SJCRH30 (cell line): ENCODE data around the gene PAPPA2. TPM values are rescaled to one million over a fixed set of nuclear protein-coding genes. Genes with fewer than 3 reads are reported as not detected.
A peak's percentile ranks its signal among the peaks of the same experiment; 100 is the strongest.

Source experiments
- DNase-seq, 2 experiments: peaks; one replicate each; pipeline ENCODE4 v3.0.0-alpha.2; 2015 to 2020
- H3K27ac ChIP-seq: fragments of 250-450 bp; sonication (Bioruptor Pico); 2 replicates; pipeline ENCODE4 v1.5.1; 2020; ENCODE audit warnings: mild to moderate bottlenecking, moderate library complexity
- H3K27me3 ChIP-seq: fragments of 250-450 bp; sonication (Bioruptor Pico); 2 replicates; pipeline ENCODE4 v1.5.1; 2020; ENCODE audit warnings: mild to moderate bottlenecking, moderate library complexity
- H3K36me3 ChIP-seq: fragments of 250-450 bp; sonication (Bioruptor Pico); 2 replicates; pipeline ENCODE4 v1.5.1; 2020; ENCODE audit warnings: mild to moderate bottlenecking, moderate library complexity
- H3K4me1 ChIP-seq: fragments of 250-450 bp; sonication (Bioruptor Pico); 2 replicates; pipeline ENCODE4 v1.5.1; 2020; ENCODE audit warnings: mild to moderate bottlenecking, moderate library complexity
- H3K4me3 ChIP-seq: fragments of 250-450 bp; sonication (Bioruptor Pico); 2 replicates; pipeline ENCODE4 v1.5.1; 2020; ENCODE audit warnings: mild to moderate bottlenecking, moderate library complexity
- H3K9me3 ChIP-seq: fragments of 250-450 bp; sonication (Bioruptor Pico); replicated peaks from 2 replicates; pipeline ENCODE4 v1.5.1; 2020; ENCODE audit warnings: mild to moderate bottlenecking, moderate library complexity
- total RNA-seq: library from RNA; depleted of rRNA; stranded (reverse); fragments of >200 nt; shearing (Covaris generic); gene quantifications from 2 replicates; pipeline ENCODE4 v1.2.3, GENCODE V29; 2014

PAPPA2 gene
- total RNA-seq, 1 experiment from 2014 or later: 0.04 TPM

DNA sequence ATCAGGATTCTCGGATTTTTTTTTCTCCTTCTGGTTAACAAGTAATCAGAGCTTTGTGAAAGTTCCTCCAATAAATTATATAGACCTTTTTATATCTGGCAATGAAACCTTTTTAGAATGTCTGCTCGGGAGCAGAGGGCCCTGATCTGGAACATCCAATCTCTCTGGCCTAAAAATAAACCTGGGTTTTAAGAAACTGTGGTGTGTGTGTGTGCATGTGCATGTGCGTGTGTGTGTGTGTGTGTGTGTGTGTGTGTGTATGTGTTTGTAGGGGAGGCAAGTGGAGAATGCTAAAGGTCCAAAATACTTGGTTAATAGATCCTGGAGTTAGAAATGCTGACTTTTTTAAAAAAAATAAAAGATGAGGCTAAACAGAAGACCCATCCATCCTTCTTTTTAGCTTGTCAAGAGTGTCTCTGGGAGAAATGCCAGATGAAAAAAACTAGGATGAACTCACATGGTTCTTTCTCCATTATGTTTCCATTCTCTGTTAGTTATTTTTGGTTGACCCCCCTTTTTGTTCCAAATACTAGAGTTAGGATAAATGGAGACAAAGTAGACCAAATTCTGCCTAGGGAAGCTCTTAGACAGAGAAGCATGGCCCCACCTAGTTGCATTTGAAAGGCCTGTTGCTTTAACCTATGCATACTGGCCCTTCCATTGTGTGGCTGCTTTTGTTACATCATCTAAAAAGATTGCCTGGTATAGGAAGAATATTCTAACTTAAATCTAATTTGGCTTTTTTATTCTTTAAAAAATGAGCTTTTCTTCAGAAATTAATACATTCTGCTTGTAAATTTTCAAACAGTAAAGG lies 175.9 kb downstream of the PAPPA2 start:
- Histone ChIP-seq H3K27ac (no peak overlapping the region), H3K9me3 (no peaks in the 10 kb centered on the region), H3K36me3 (no peaks in the 10 kb centered on the region), H3K4me3 (no peak overlapping the region), H3K4me1 (peaks cover 15% of the 10 kb centered on the region), H3K27me3 (no peaks in the 10 kb centered on the region)
- DNase-seq: no peak

- peak; percentile 55 to 84 for DNase-seq
- Histone ChIP-seq H3K4me3 (no peak overlapping the region), H3K27me3 (no peaks in the 10 kb centered on the region), H3K36me3 (no peaks in the 10 kb centered on the region), H3K4me1 (peaks cover 27% of the 10 kb centered on the region), H3K27ac (peak overlapping the region; percentile 0; the same call in 1 of the 2 replicates), H3K9me3 (no peaks in the 10 kb centered on the region)
These were observed 180.6 kb downstream of the PAPPA2 start for GRCh38 chr1:176643536-176643935.

DNA sequence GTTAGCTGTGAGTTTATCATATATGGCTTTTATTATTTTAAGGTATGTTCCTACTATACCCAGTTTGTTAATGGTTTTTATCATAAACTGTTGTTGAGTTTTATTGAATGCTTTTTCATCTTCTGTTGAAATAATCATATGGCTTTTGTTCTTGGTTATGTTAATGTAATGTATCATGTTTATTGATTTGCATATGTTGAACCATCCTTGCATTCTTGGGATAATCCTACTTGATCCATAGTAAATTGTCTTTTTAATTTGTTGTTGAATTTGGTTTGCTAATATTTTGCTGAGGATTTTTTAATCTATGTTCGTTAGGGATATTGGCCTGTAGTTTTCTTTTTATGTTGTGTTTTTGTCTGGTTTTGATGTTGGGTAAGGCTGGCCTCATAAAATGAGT lies 185.6 kb downstream of the PAPPA2 start:
- no peaks in the 10 kb centered on the region for H3K27me3 ChIP-seq
- H3K9me3 ChIP-seq: no peaks in the 10 kb centered on the region
- no peak overlapping the region for H3K4me3 ChIP-seq
- no peaks in the 10 kb centered on the region for H3K36me3 ChIP-seq
- peaks cover 16% of the 10 kb centered on the region for H3K4me1 ChIP-seq
- DNase-seq: no peak
- no peak overlapping the region for H3K27ac ChIP-seq

- Histone ChIP-seq H3K9me3 (no peaks in the 10 kb centered on the region), H3K4me1 (no peaks in the 10 kb centered on the region), H3K4me3 (no peak overlapping the region), H3K27ac (0 out of 2 replicates have a peak overlapping the region, but pooled peaks have one; percentile 14), H3K36me3 (no peaks in the 10 kb centered on the region), H3K27me3 (no peaks in the 10 kb centered on the region)
- DNase-seq: peak; percentile 9 to 34
These were observed 193.5 kb downstream of the PAPPA2 start for GRCh38 chr1:176656257-176656995.

DNA sequence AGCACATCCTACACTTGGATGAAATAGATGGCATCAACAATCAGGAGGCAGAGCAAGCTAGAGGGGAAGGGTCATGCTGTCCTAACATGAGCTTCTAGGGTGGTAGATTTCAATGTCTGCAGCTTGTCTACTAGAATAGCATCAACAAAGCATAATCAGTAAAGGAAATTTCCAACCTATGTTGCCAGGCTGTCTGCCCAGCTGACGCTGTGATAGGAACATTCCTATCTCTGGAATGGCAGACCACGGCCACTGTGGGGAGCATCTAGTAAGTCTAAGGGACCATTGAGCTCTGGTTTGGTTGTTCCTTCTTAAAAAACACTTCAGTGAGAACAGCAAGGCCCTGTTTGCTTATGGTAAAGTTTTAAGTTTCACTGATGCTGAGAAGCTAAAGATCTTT lies 206.8 kb downstream of the PAPPA2 start:
- H3K27me3 ChIP-seq: no peaks in the 10 kb centered on the region
- no peaks in the 10 kb centered on the region for H3K9me3 ChIP-seq
- no peak overlapping the region for H3K27ac ChIP-seq
- no peak overlapping the region for H3K4me3 ChIP-seq
- DNase-seq: no peak
- no peaks in the 10 kb centered on the region for H3K36me3 ChIP-seq
- no peaks in the 10 kb centered on the region for H3K4me1 ChIP-seq

GRCh38 chr1:176670853-176671252 lies 207.9 kb downstream of the PAPPA2 start:
- Histone ChIP-seq H3K27me3 (no peaks in the 10 kb centered on the region), H3K36me3 (no peaks in the 10 kb centered on the region), H3K4me3 (no peak overlapping the region), H3K9me3 (no peaks in the 10 kb centered on the region), H3K27ac (no peak overlapping the region), H3K4me1 (no peaks in the 10 kb centered on the region)
- DNase-seq: no peak

DNA sequence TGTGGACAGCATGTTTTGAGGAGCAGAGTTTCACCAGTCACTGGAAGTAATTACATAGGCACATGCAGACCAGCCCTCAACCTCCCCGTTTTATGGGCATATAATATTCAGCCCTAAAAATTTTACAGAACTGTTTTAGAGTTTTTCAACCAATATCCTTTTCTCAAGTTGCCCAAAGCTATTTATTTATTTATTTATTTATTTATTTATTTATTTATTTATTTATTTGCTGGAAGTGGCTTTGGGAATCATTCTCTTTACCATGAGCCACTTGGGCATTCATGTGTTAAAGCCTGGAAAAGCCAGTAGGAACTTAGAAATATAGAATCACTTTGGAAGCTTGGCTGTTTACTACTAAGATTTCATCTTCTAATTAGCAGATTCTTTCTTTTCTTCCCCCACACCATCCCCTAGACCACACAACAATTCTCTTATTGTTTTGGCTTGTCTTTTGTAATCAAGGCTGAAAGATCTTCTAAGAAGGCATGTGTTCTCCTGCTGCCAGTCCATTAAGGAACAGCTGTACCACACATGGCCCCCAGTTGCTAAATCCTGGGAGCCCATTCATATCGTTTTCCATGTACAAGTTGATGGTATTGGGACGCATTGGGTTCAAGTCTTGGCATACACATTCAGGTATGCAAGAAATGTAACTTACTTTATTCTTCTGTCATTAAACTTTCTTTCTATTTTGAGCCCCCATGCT lies 220.0 kb downstream of the PAPPA2 start:
- Histone ChIP-seq H3K36me3 (no peaks in the 10 kb centered on the region), H3K27ac (no peak overlapping the region), H3K9me3 (no peaks in the 10 kb centered on the region), H3K4me3 (no peak overlapping the region), H3K4me1 (no peaks in the 10 kb centered on the region), H3K27me3 (no peaks in the 10 kb centered on the region)
- peak in 1 of 2 experiments; percentile 14 for DNase-seq

DNA sequence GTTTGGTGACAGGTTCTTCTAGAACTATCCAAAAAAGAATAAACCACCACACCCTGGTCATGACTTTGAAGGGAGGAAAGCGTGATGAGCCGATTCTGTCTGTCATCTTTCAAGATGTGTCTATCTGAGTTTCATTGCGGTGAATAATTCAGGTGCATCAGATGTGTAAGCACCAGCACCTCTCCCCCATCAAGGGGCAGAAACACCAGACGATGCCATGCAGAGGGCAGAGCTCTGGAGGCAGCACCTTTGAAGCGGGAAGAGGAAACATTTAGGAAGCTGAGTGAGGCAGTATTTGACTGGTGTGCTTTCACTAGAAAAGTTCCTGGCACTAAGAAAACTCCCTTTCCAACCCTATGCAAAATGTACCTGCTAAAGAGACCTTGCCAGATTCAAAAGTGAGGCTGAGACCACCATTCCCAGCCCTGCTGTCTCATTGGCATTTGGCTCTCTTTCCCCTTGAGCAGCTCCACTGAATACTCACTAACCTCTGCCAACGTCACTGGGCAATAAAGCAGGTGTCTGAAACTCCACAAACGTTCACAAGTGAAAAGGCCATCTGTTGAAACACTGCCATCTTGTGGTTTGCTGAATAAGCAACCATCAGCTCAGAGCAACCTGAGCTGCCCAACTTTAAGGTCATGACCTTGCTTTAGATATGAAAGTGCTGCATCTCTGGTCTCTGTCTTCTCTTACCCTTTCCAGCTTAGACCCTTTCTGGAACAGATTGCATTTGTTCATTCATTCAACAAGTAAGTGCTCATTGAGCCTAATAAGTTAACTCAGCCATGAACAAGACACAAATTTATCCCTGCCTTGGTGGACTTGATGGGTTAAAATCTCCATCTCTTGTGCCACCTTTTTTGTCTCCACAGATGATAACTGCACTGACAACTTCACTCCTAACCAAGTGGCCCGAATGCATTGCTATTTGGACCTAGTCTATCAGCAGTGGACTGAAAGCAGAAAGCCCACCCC lies 228.6 kb downstream of the PAPPA2 start:
- Histone ChIP-seq H3K9me3 (no peaks in the 10 kb centered on the region), H3K27me3 (no peaks in the 10 kb centered on the region), H3K4me3 (no peak overlapping the region), H3K36me3 (no peaks in the 10 kb centered on the region), H3K27ac (no peak overlapping the region), H3K4me1 (no peaks in the 10 kb centered on the region)
- DNase-seq: peak; percentile 29 to 72

DNA sequence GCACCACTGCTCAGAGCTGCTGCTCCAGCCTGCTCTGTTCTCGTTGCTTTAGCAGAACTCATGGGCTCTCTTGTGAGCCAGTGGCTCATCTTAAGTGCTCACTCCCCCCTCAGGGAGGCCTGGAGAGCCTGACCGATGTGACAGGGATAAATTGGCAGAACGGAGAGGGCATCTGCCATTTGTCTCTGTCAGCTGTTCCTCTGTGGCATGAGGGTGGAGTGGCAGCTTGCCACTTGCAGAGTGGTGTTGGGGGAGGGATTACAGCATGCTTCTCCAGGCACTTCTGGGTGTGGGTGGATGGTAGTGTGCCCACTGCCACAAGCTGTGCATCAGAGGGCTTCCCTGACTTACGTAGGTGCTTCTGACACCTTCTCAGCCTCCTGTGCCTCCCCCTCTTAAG lies 229.5 kb downstream of the PAPPA2 start:
- no peaks in the 10 kb centered on the region for H3K9me3 ChIP-seq
- no peak overlapping the region for H3K27ac ChIP-seq
- no peaks in the 10 kb centered on the region for H3K27me3 ChIP-seq
- no peak for DNase-seq
- H3K36me3 ChIP-seq: no peaks in the 10 kb centered on the region
- H3K4me3 ChIP-seq: no peak overlapping the region
- H3K4me1 ChIP-seq: no peaks in the 10 kb centered on the region

- Histone ChIP-seq H3K4me3 (no peak overlapping the region), H3K27me3 (no peaks in the 10 kb centered on the region), H3K4me1 (no peaks in the 10 kb centered on the region), H3K9me3 (no peaks in the 10 kb centered on the region), H3K27ac (no peak overlapping the region), H3K36me3 (no peaks in the 10 kb centered on the region)
- DNase-seq: no peak
These were observed 230.2 kb downstream of the PAPPA2 start for GRCh38 chr1:176692988-176693696.

GRCh38 chr1:176693697-176694329 lies 230.8 kb downstream of the PAPPA2 start:
- Histone ChIP-seq H3K27me3 (no peaks in the 10 kb centered on the region), H3K4me1 (no peaks in the 10 kb centered on the region), H3K27ac (no peak overlapping the region), H3K4me3 (no peak overlapping the region), H3K36me3 (no peaks in the 10 kb centered on the region), H3K9me3 (no peaks in the 10 kb centered on the region)
- no peak for DNase-seq

GRCh38 chr1:176694713-176695112 lies 231.7 kb downstream of the PAPPA2 start:
- H3K9me3 ChIP-seq: no peaks in the 10 kb centered on the region
- no peaks in the 10 kb centered on the region for H3K4me1 ChIP-seq
- no peaks in the 10 kb centered on the region for H3K27me3 ChIP-seq
- no peak overlapping the region for H3K4me3 ChIP-seq
- DNase-seq: no peak
- H3K36me3 ChIP-seq: no peaks in the 10 kb centered on the region
- no peak overlapping the region for H3K27ac ChIP-seq

- Histone ChIP-seq H3K27me3 (no peaks in the 10 kb centered on the region), H3K4me1 (no peaks in the 10 kb centered on the region), H3K27ac (no peak overlapping the region), H3K4me3 (no peak overlapping the region), H3K9me3 (no peaks in the 10 kb centered on the region), H3K36me3 (no peaks in the 10 kb centered on the region)
- DNase-seq: peak in 1 of 2 experiments; percentile 34
These were observed 233.1 kb downstream of the PAPPA2 start for GRCh38 chr1:176696109-176696508.
